Measurements from ENCODE around the gene ESYT3. TPM values are rescaled to one million over a fixed set of nuclear protein-coding genes. Genes with fewer than 3 reads are reported as not detected.

ESYT3 gene
- total RNA-seq, 2 donors from 2014 or later = 1.1 to 3.2 TPM

DNA sequence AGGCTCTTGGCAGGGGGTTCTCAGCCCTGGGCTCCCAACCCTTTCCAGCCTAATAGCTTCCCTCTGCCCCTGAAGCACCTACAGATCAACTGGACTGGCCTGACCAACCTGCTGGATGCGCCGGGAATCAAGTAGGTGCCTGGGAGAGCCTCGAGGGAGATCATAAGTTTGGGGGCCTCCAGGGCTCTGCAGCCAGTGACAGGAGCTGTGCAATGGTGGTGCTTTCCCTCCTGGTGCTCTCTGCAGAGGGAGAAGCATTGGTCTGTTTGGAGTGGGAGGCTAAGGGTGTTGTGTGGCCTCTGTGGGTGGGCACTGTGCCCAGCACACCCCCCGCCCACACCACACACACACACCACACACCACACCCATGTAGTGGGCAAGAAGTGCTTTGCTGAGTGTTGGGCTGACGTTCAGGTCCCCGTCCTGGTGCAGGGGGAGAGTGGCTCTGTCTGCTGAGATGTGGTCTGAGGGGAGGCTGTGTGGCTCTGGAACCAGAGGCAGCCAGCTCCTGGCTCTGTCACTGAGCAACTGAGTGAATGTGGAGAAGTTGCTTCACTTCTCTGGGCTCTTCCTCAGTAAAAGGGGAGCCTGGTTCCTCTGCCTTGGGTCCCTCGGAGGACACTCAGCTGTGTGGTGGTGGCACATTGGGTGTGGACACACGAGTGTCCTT lies 26.3 kb downstream of the ESYT3 start:
- Histone ChIP-seq H3K36me3 (no peaks in the 10 kb centered on the region), H3K27ac (no peak overlapping the region), H3K9me3 (no peaks in the 10 kb centered on the region), H3K4me1 (replicated peaks) (no peaks in the 10 kb centered on the region), H3K27me3 (replicated peaks; ENCODE audit: insufficient read depth) (no peaks in the 10 kb centered on the region), H3K4me3 (no peak overlapping the region)
- intact Hi-C loops (cut with DNase I) = no loop called here
- TF ChIP-seq POLR2A (IDR thresholded peaks at IDR 0.05) (no peak), POLR2AphosphoS5 (IDR thresholded peaks at IDR 0.05) (no peak)
- TF ChIP-seq, protein P1, sequence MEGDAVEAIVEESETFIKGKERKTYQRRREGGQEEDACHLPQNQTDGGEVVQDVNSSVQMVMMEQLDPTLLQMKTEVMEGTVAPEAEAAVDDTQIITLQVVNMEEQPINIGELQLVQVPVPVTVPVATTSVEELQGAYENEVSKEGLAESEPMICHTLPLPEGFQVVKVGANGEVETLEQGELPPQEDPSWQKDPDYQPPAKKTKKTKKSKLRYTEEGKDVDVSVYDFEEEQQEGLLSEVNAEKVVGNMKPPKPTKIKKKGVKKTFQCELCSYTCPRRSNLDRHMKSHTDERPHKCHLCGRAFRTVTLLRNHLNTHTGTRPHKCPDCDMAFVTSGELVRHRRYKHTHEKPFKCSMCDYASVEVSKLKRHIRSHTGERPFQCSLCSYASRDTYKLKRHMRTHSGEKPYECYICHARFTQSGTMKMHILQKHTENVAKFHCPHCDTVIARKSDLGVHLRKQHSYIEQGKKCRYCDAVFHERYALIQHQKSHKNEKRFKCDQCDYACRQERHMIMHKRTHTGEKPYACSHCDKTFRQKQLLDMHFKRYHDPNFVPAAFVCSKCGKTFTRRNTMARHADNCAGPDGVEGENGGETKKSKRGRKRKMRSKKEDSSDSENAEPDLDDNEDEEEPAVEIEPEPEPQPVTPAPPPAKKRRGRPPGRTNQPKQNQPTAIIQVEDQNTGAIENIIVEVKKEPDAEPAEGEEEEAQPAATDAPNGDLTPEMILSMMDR (IDR thresholded peaks at IDR 0.05) = no peak
- DNase-seq (ENCODE audit: low spot score) = no peak
- 72% methylated on average over 8 of the region's 8 CpGs for WGBS

DNA sequence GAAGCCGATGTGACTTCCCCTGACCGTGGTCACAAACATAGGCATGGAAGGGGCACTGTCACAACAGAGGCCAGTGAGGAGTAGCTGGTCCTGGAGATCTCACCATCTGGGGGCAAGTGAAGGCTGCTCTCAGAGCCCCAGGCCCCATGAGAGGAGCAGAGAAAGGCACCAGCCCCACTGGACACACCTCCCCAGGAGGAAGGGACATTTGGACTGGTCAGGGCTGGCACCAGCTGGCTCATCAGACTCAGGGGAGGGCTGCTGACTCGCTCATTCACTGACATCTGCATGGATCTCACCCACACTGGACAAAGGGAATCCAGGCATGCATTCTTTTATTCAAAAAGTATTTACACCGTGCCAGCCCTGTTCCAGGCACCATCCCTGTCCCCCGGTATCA lies 26.8 kb downstream of the ESYT3 start:
- no peak overlapping the region for H3K27ac ChIP-seq
- intact Hi-C loops (cut with DNase I) = no loop called here

DNA sequence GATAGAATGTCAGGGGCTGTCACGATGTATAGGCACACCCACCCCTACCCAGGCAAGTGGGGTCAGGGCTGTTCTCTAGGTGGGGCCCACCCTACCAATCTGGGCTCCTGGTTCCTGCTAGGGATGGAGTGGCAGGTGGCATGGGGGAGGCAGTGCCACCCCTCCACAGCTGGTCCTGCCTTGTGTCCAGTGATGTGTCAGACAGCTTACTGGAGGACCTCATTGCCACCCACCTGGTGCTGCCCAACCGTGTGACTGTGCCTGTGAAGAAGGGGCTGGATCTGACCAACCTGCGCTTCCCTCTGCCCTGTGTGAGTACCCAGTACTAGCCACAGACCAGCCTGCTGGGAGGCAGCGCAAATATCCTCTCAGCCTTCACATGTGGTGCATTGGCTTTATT lies 27.5 kb downstream of the ESYT3 start:
- Histone ChIP-seq H3K27me3 (replicated peaks; ENCODE audit: insufficient read depth) (no peaks in the 10 kb centered on the region), H3K27ac (no peak overlapping the region), H3K36me3 (no peaks in the 10 kb centered on the region), H3K4me1 (replicated peaks) (no peaks in the 10 kb centered on the region), H3K4me3 (no peak overlapping the region), H3K9me3 (no peaks in the 10 kb centered on the region)
- intact Hi-C loops (cut with DNase I) = no loop called here
- TF ChIP-seq POLR2A (IDR thresholded peaks at IDR 0.05) (no peak), POLR2AphosphoS5 (IDR thresholded peaks at IDR 0.05) (no peak)
- TF ChIP-seq, protein P1 (IDR thresholded peaks at IDR 0.05) = no peak
- 92% methylated on average over 4 of the region's 4 CpGs for WGBS
- DNase-seq (ENCODE audit: low spot score) = no peak

More for the DNA sequence above, 26.8 kb downstream of the ESYT3 start:
- 51% methylated on average over 5 of the region's 5 CpGs for WGBS
- Histone ChIP-seq H3K9me3 (no peaks in the 10 kb centered on the region), H3K27me3 (replicated peaks; ENCODE audit: insufficient read depth) (no peaks in the 10 kb centered on the region), H3K4me1 (replicated peaks) (no peaks in the 10 kb centered on the region), H3K36me3 (no peaks in the 10 kb centered on the region), H3K4me3 (no peak overlapping the region)
- DNase-seq (ENCODE audit: low spot score) = no peak
- TF ChIP-seq POLR2AphosphoS5 (IDR thresholded peaks at IDR 0.05) = no peak

DNA sequence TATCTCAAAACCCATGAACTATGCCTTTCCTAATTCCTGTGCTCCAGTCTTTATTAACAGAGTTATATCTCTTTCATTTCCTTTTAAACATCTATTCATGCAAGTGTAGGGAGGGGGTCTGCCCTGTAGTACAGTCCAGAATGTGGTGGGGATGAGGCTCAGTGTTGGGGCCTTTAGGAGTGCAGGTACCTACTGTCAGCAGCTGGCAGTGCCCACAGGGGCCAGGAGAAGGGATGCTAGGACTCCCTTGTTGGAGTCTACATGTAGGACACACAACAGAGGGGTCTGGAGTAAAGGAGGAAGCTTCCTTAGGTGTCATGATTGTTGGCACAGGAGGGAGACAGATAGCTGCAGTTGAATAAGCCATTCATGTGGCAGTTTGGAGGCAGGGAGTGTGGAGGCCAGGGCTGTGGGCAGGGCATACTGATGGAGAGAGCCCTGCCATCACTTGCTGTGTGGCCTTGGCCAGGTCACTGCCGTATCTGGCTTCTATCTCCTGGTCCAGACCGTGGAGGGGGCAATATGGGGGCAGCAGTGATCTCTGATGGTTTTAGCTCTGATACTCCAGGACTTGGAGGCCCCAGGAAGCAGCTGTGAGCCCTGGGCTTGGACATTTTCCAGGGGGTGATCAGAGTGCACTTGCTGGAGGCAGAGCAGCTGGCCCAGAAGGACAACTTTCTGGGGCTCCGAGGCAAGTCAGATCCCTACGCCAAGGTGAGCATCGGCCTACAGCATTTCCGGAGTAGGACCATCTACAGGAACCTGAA lies 29.5 kb downstream of the ESYT3 start:
- no peak for DNase-seq (ENCODE audit: low spot score)
- H3K27me3 ChIP-seq (replicated peaks; ENCODE audit: insufficient read depth) = no peaks in the 10 kb centered on the region
- TF ChIP-seq POLR2AphosphoS5 (IDR thresholded peaks at IDR 0.05) = no peak
- TF ChIP-seq, protein P1 (IDR thresholded peaks at IDR 0.05) = no peak
- no peak for TF ChIP-seq POLR2A (IDR thresholded peaks at IDR 0.05)
- intact Hi-C loops (cut with DNase I) = no loop called here
- WGBS = 84% methylated on average over 6 of the region's 6 CpGs
- H3K36me3 ChIP-seq = no peaks in the 10 kb centered on the region
- H3K9me3 ChIP-seq = no peaks in the 10 kb centered on the region
- H3K4me1 ChIP-seq (replicated peaks) = no peaks in the 10 kb centered on the region
- H3K4me3 ChIP-seq = no peak overlapping the region
- H3K27ac ChIP-seq = no peak overlapping the region

DNA sequence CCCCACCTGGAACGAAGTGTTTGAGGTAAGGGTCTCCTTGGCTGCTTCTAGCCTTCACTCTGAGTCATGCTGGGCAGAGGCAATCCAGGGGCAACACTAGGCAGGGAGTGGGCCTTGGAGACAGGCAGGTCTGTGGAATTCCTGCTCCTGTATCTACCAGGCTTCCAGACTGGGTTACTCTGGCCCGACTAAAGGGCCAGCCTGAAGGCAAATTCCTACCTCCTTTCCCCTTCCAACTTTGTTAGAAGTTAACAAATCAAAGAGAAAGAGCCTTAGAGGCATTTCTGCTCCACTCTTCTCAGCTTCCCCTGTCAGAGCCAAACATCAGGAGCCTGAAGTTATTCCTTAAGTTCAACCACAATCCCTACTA lies 30.1 kb downstream of the ESYT3 start:
- Histone ChIP-seq H3K27me3 (replicated peaks; ENCODE audit: insufficient read depth) (no peaks in the 10 kb centered on the region), H3K9me3 (no peaks in the 10 kb centered on the region), H3K4me1 (replicated peaks) (no peaks in the 10 kb centered on the region), H3K27ac (no peak overlapping the region), H3K36me3 (no peaks in the 10 kb centered on the region), H3K4me3 (no peak overlapping the region)
- DNase-seq (ENCODE audit: low spot score) = no peak
- TF ChIP-seq, protein P1 (IDR thresholded peaks at IDR 0.05) = no peak
- TF ChIP-seq POLR2AphosphoS5 (IDR thresholded peaks at IDR 0.05) (no peak), POLR2A (IDR thresholded peaks at IDR 0.05) (no peak)
- intact Hi-C loops (cut with DNase I) = no loop called here
- 74% methylated on average over 2 of the region's 2 CpGs for WGBS
